Fibroblast of upper back skin (primary cell): ENCODE measurements around the gene MEIOSIN.

ENCODE experiments used
- DNase-seq: peaks from one replicate; pipeline ENCODE4 v3.0.0-alpha.2; 2013

Gene MEIOSIN

GRCh38 chr19:45766296-45766868 is 33.1 kb downstream of the MEIOSIN start:
- DNase-seq, result no peak

DNA sequence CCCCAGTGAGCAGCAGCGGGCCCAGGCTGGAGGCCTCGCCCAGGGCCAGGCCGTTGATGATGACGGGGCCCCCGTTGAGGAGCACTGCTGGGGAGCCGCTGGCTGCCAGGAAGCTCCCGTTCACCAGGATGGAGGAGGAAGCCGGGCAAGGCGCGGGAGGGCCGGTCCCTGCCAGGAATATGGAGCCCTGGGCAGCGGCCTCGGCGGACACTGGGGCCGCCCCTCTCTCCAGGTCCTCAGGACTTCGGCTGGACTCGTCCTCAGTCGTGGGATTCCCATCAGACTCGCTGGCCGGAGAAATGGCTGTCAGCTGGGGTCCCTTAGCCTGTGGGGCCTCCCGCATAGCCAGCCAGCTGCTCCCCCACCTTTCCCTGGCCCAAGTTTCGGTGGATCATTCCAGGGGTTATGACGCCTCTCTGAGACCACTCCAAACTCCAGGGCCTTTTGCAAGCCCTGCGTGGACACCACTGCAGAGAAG is 33.7 kb downstream of the MEIOSIN start:
- DNase-seq, result peak; percentile 15

DNA sequence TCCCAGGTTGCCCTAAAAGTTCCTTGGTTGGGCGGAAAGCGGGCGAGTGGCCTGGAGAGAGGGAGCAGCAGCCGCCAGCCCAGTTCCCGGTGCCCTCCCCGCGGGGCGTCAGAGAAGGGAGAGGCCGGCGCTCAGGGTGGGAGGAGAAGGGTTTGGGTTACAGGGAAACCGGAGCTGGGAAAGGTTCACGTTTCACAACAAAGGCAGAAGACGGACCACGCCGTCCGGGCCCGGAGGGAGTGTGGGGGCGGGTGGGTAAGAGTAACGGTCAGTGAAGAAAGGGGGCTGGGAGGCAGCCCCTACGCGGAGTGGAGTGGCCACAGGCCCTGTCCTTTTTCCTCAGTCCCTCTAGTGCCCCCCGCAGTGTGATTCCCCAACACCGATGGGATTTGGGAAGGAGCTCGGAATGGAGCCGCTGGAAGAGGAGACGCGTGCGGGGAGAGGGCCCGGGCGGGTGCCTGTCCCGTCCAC is 34.2 kb downstream of the MEIOSIN start:
- peak; percentile 85 for DNase-seq

GRCh38 chr19:45767881-45768654 is 34.8 kb downstream of the MEIOSIN start:
- DNase-seq, result peak; percentile 57

- peak; percentile 49 for DNase-seq
Observed at GRCh38 chr19:45768655-45768983, 35.4 kb downstream of the MEIOSIN start.

- DNase-seq, result peak; percentile 98
Observed at GRCh38 chr19:45768984-45769782, 35.9 kb downstream of the MEIOSIN start, which contains the start of gene SIX5. Gene SIX5, minus strand, starts transcription at chr19:45769252. Its CDS starts 408 bp downstream, at chr19:45768844.

DNA sequence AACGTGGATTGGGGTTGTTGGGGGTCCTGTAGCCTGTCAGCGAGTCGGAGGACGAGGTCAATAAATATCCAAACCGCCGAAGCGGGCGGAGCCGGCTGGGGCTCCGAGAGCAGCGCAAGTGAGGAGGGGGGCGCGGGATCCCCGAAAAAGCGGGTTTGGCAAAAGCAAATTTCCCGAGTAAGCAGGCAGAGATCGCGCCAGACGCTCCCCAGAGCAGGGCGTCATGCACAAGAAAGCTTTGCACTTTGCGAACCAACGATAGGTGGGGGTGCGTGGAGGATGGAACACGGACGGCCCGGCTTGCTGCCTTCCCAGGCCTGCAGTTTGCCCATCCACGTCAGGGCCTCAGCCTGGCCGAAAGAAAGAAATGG is 36.6 kb downstream of the MEIOSIN start:
- no peak for DNase-seq

DNA sequence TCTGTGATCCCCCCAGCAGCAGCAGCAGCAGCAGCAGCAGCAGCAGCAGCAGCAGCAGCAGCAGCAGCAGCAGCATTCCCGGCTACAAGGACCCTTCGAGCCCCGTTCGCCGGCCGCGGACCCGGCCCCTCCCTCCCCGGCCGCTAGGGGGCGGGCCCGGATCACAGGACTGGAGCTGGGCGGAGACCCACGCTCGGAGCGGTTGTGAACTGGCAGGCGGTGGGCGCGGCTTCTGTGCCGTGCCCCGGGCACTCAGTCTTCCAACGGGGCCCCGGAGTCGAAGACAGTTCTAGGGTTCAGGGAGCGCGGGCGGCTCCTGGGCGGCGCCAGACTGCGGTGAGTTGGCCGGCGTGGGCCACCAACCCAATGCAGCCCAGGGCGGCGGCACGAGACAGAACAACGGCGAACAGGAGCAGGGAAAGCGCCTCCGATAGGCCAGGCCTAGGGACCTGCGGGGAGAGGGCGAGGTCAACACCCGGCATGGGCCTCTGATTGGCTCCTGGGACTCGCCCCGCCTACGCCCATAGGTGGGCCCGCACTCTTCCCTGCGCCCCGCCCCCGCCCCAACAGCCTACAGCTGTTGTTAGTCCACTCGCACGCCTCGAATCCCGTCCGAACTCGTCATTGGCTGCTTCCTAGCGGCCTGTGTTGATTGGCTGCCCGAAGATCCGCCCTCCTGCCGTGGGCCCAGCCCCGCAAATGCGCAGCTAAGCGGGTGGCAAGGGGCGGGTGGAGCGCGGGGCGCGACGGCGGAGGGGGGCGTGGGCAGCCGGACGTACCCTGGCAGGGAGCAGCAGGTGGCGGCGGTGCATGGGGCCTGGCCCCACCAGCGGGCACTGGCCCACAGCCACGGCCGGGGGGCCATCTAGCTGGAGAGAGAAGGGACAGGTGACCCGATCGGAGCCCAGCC is 37.2 kb downstream of the MEIOSIN start:
- DNase-seq, result peak; percentile 98

- no peak for DNase-seq
Observed at GRCh38 chr19:45771311-45771933, 38.2 kb downstream of the MEIOSIN start.

DNA sequence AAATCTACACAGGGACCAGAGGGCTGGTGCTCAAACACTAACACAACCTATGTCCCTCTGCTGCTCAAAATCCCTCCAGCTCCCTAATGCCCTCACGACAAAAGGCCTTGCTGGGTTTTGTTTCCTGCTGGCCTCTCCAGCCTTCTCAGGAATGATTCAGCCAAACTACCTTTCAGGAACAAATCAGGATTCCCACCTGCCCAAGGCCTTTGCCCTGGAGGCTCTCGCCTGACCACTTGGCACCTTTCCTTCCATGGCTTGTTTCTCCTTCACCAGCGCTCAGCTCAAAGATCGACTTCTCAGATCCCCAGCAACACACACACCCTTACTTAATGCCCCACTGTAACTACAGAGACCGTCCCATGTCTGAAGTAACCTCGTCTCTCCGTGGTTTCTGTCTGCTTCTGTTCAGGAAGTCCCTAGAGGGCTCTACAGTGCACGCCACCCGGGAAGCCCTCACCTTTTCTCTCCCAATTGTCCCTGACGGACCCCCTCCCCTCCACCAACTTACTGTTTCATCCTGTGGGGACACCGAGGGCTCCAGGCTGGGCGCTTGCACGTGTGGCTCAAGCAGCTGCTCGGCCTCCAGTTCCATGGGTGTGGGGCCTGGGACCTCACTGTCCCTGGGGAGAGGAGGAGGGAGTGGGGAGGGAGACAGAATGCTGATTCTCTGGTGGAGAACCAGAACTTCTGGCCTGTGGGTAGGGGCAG is 39.0 kb downstream of the MEIOSIN start:
- no peak for DNase-seq

DNA sequence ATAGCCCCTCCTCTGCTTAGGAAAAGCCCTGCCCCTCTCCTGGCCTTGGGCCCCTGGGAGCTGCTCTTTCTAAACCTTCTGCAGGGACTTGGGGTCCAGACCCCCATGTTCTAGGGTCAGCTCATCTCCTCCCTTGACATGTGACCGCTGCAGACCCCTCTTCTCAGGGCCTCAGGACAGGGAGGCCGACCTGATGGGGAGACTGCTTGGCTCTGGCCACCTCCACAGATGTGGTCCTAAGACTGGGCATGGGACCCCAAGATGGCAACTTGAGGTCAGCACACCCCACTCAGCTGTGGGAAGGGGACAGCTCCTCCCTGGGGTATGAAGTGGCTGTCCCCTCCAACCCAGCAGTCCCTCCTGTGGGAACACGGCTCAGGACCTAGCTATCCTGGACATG is 39.7 kb downstream of the MEIOSIN start:
- no peak for DNase-seq

DNA sequence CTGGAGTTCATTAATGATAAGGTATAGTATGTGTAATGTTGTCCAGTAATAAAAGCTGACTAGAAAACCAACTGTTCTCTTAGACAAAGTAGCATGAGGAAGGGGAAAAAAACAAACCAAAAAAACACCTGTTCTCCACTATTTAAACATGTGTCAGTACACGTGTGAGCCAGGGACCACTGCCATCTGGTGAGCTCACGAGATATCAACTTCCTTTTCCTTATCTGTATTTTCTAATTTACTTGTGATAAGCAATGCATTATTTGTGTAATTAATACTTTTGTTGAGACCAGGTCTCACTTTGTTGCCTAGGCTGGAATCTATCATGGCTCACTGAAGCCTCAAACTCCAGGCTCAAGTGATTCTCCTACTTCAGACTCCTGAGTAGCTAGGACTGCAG is 40.1 kb downstream of the MEIOSIN start:
- no peak for DNase-seq

DNA sequence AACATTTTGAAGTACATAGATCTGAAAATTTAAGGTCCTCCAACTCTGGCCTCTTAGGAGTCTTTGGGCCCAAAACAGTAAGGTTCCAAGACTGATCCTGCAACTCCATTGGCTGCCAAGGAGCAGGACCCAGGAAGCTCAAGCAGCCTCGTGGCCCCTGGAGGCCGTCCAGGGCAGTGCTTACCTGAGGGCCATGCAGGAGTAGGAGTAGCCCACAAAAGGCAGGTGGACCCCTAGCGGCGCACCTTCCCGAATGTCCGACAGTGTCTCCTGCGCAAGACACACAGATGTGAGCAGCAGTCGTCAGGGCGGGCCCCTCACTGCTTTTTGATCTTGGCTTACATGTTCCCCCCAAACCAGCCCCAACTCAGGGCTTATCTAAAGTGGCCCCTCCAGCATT is 41.5 kb downstream of the MEIOSIN start:
- DNase-seq, result no peak

DNA sequence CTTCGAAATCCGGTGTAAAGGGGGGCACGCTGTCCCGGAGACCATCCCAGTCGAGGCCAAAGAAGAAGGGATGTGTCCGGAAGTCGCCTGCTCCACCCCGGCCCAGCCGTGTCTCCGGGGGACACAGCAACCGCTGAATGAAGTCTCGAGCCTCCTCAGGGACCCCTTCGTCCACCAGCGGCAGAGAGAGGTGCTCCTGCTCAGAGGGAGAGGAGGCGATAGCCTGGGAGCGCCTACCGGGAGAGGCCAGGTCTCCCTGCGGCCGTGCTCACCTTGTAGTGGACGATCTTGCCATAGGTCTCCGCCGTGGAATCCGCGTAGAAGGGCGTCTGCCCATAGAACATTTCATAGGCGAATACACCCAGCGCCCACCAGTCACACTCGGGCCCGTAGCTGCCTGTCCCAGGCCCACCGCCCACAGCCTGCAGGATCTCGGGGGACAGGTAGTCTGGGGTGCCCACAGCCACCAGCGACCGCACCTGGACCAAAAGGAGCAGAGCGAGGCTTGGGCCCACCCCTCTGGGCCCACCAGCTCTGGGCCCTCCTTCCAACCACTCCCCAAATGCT is 44.2 kb downstream of the MEIOSIN start:
- DNase-seq, result no peak

DNA sequence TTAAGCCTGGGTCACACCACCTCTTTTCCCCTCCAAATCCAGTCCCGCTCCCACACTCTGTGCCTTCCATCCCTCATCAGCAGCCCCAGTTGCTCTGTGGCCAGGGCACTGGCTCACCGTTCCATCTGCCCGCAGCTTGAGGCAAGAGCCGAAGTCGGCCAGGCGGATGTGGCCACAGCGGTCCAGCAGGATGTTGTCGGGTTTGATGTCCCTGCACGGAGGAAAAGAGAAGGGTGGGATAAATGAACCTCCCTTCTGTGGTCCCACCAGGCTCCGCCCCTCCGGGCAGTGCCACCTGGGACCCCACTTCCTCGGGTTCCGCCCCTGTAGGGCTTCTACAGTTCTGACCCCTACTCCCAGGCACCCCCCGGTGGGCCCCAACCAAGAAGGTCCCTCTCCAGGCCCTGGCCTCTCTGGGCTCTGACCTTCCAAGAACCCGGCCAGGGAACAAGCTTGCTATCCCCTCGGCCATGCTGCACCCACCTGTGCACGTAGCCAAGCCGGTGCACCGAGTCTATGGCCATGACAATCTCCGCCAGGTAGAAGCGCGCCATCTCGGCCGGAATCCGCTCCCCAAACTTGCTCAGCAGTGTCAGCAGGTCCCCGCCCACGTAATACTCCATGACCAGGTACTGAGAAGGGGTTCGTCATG is 44.9 kb downstream of the MEIOSIN start:
- no peak for DNase-seq

- peak; percentile 48 for DNase-seq
Observed at GRCh38 chr19:45779231-45780145, 46.2 kb downstream of the MEIOSIN start.

DNA sequence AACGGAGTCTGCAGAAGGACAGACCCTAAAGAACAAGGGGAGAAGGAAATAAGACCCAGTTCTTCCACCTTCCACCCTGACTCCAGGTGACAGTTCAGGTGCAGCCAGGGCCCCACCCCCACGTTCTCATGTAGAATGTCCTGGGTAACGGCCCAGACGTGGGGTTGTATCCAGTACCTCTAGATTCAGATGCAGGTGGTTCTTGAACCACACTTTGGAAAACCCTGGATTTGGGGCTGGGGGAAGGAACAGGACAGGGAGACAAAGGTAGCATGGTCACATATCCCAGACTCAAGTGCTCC is 46.9 kb downstream of the MEIOSIN start:
- DNase-seq, result no peak

- no peak for DNase-seq
Observed at GRCh38 chr19:45780448-45781213, 47.4 kb downstream of the MEIOSIN start.
